Measurements from ENCODE around the gene FOXP1.

GRCh38 chr3:71547249-71548198 lies 36.0 kb downstream of the FOXP1 start:
- TF ChIP-seq CTCF (IDR thresholded peaks at IDR 0.05) (no peak), POLR2A (IDR thresholded peaks at IDR 0.05) (no peak)
